Karpas-422 (cell line): Measurements from ENCODE around the gene MICAL3. TPM values are rescaled to one million over a fixed set of nuclear protein-coding genes. Genes with fewer than 3 reads are reported as not detected.

Source experiments
- DNase-seq: peaks from one replicate; pipeline ENCODE4 v3.0.0-alpha.2; 2015
- H2AFZ ChIP-seq: fragments of 200-600 bp; sonication (generic); 2 replicates; pipeline ENCODE4 v1.6.1; 2014; ENCODE audit warnings: antibody characterized with exemption, low read length, mixed read lengths
- H3K27ac ChIP-seq: fragments of 200-600 bp; sonication (generic); 2 replicates; pipeline ENCODE4 v1.5.1; 2014; ENCODE audit warnings: mild to moderate bottlenecking, low read length, moderate library complexity
- H3K27me3 ChIP-seq: fragments of 200-600 bp; sonication (generic); 2 replicates; pipeline ENCODE4 v1.6.1; 2014; ENCODE audit warnings: low read length, mixed read lengths
- H3K36me3 ChIP-seq: fragments of 200-600 bp; sonication (generic); 2 replicates; pipeline ENCODE4 v1.6.1; 2014; ENCODE audit warnings: low read length, mixed read lengths; ENCODE audit not compliant: insufficient read depth
- H3K4me1 ChIP-seq: fragments of 200-600 bp; sonication (generic); 2 replicates; pipeline ENCODE4 v1.6.1; 2014; ENCODE audit warnings: mild to moderate bottlenecking, low read length, mixed read lengths
- H3K4me2 ChIP-seq: fragments of 200-600 bp; sonication (generic); 2 replicates; pipeline ENCODE4 v1.6.1; 2014; ENCODE audit warnings: low read length, low read depth, mild to moderate bottlenecking; ENCODE audit not compliant: poor library complexity, severe bottlenecking
- H3K4me3 ChIP-seq: fragments of 200-600 bp; sonication (generic); 2 replicates; pipeline ENCODE4 v1.5.1; 2014; ENCODE audit warnings: mild to moderate bottlenecking, antibody characterized with exemption, low read length, mixed read lengths
- H3K79me2 ChIP-seq: fragments of 200-600 bp; sonication (generic); 2 replicates; pipeline ENCODE4 v1.6.1; 2014; ENCODE audit warnings: mild to moderate bottlenecking, low read length, mixed read lengths
- H3K9ac ChIP-seq: fragments of 200-600 bp; sonication (generic); 2 replicates; pipeline ENCODE4 v1.6.0; 2014; ENCODE audit warnings: low read length
- H3K9me2 ChIP-seq: fragments of 200-600 bp; sonication (generic), shearing (Covaris generic); replicated peaks from 2 replicates; pipeline ENCODE4 v1.6.0; 2014; ENCODE audit warnings: mild to moderate bottlenecking, low read length, moderate library complexity; ENCODE audit not compliant: insufficient read depth
- H3K9me3 ChIP-seq: fragments of 300-700, 200-600 bp; sonication (generic); 2 replicates; pipeline ENCODE4 v1.6.1; 2014; ENCODE audit warnings: low read length, mixed read lengths
- H4K20me1 ChIP-seq: fragments of 200-600 bp; sonication (generic); 2 replicates; pipeline ENCODE4 v1.6.1; 2014; ENCODE audit warnings: mild to moderate bottlenecking, antibody characterized with exemption, low read length, low read depth; ENCODE audit not compliant: insufficient read depth
- total RNA-seq: library from RNA; depleted of rRNA; stranded (reverse); fragments of >200 nt; shearing (Covaris generic); gene quantifications from 2 replicates; pipeline ENCODE4 v1.2.3, GENCODE V29; 2014; ENCODE audit warnings: low replicate concordance

MICAL3 gene
- total RNA-seq, 1 experiment from 2014 or later, result 54.9 TPM

- Histone ChIP-seq H2AFZ (no peak overlapping the region), H3K36me3 (no peaks in the 10 kb centered on the region), H3K4me2 (no peak overlapping the region), H3K4me1 (peaks cover 32% of the 10 kb centered on the region), H3K27ac (no peak overlapping the region), H3K9me3 (no peaks in the 10 kb centered on the region), H3K4me3 (no peak overlapping the region), H3K9ac (no peak overlapping the region), H3K27me3 (no peaks in the 10 kb centered on the region), H4K20me1 (peaks cover 33% of the 10 kb centered on the region), H3K9me2 (no peaks in the 10 kb centered on the region), H3K79me2 (peaks cover 93% of the 10 kb centered on the region)
- no peak for DNase-seq
Observed at GRCh38 chr22:17960695-17961445, 63.5 kb downstream of the MICAL3 start.

GRCh38 chr22:17960011-17960410 is 64.3 kb downstream of the MICAL3 start:
- no peak overlapping the region for H3K27ac ChIP-seq
- no peaks in the 10 kb centered on the region for H3K27me3 ChIP-seq
- H2AFZ ChIP-seq, result no peak overlapping the region
- peaks cover 23% of the 10 kb centered on the region for H3K4me1 ChIP-seq
- no peak overlapping the region for H3K4me3 ChIP-seq
- H3K9me2 ChIP-seq, result no peaks in the 10 kb centered on the region
- peaks cover 93% of the 10 kb centered on the region for H3K79me2 ChIP-seq
- H3K9ac ChIP-seq, result no peak overlapping the region
- no peaks in the 10 kb centered on the region for H3K9me3 ChIP-seq
- H3K36me3 ChIP-seq, result peaks cover 3% of the 10 kb centered on the region; the same call in 1 of the 2 replicates
- H3K4me2 ChIP-seq, result no peak overlapping the region
- no peak for DNase-seq
- peaks cover 36% of the 10 kb centered on the region for H4K20me1 ChIP-seq

DNA sequence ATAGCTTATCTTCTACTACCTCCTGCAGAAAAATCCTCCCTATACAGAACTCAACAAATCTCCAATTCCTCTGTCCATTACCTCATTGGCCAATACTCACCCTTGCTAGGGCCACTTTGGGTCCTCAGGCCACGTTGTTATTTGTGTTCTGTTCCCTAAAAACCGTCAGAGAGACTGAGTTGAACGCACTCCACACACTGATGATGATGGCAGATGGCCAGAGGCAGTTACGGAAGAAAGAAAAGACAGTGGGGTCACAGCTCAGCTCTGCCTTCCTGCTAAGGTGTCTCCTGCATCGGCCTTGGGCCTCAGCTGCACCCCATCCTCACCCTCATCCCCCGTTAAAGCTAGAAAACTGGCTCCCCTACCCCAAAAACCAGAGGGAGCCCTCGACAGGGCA is 66.2 kb downstream of the MICAL3 start:
- DNase-seq, result no peak
- no peak overlapping the region for H3K4me2 ChIP-seq
- no peak overlapping the region for H3K4me3 ChIP-seq
- no peaks in the 10 kb centered on the region for H3K27me3 ChIP-seq
- H3K36me3 ChIP-seq, result peaks cover 3% of the 10 kb centered on the region; the same call in 1 of the 2 replicates
- no peak overlapping the region for H2AFZ ChIP-seq
- H3K9me3 ChIP-seq, result no peaks in the 10 kb centered on the region
- peaks cover 5% of the 10 kb centered on the region for H3K4me1 ChIP-seq
- H3K79me2 ChIP-seq, result peaks cover 93% of the 10 kb centered on the region
- no peak overlapping the region for H3K27ac ChIP-seq
- no peak overlapping the region for H3K9ac ChIP-seq
- H3K9me2 ChIP-seq, result no peaks in the 10 kb centered on the region
- H4K20me1 ChIP-seq, result peaks cover 32% of the 10 kb centered on the region

GRCh38 chr22:17957693-17958092 is 66.7 kb downstream of the MICAL3 start:
- Histone ChIP-seq H3K4me2 (no peak overlapping the region), H3K9me3 (no peaks in the 10 kb centered on the region), H3K27ac (no peak overlapping the region), H3K9me2 (no peaks in the 10 kb centered on the region), H3K27me3 (no peaks in the 10 kb centered on the region), H2AFZ (no peak overlapping the region), H3K79me2 (peaks cover 93% of the 10 kb centered on the region), H3K4me3 (no peak overlapping the region), H4K20me1 (peaks cover 34% of the 10 kb centered on the region), H3K4me1 (no peaks in the 10 kb centered on the region; the same call in 1 of the 2 replicates), H3K36me3 (peaks cover 3% of the 10 kb centered on the region; the same call in 1 of the 2 replicates), H3K9ac (no peak overlapping the region)
- no peak for DNase-seq

GRCh38 chr22:17957204-17957603 is 67.2 kb downstream of the MICAL3 start:
- Histone ChIP-seq H3K27me3 (no peaks in the 10 kb centered on the region), H3K9ac (no peak overlapping the region), H4K20me1 (peaks cover 38% of the 10 kb centered on the region), H3K9me3 (no peaks in the 10 kb centered on the region), H3K36me3 (peaks cover 3% of the 10 kb centered on the region; the same call in 1 of the 2 replicates), H3K4me1 (0 out of 2 replicates have a peak, but pooled peaks cover 1% of the 10 kb centered on the region), H3K27ac (no peak overlapping the region), H3K9me2 (no peaks in the 10 kb centered on the region), H3K4me2 (no peak overlapping the region), H2AFZ (no peak overlapping the region), H3K4me3 (no peak overlapping the region), H3K79me2 (peaks cover 93% of the 10 kb centered on the region)
- no peak for DNase-seq

DNA sequence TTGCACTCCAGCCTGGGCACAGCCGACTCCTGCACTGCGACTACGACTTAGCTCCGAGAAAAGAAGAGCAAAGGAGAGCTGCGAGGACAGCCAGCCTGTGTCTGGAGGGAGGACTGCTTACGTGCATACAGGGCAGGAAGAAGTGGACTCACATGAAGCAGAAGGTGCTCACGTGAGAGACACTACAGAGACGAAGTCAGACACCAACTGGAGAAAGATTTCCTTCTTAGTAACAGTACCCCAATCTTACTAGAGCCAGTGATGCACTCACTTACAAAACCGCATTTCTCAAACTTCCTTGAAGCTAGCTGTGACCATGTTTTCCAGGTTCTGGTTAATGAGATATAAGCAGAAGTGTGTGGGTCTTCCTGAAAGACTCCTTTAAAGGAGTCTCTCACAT is 67.7 kb downstream of the MICAL3 start:
- H3K36me3 ChIP-seq, result peaks cover 3% of the 10 kb centered on the region; the same call in 1 of the 2 replicates
- H3K4me1 ChIP-seq, result 0 out of 2 replicates have a peak, but pooled peaks cover 5% of the 10 kb centered on the region
- DNase-seq, result no peak
- no peak overlapping the region for H3K27ac ChIP-seq
- peaks cover 38% of the 10 kb centered on the region for H4K20me1 ChIP-seq
- no peak overlapping the region for H3K4me3 ChIP-seq
- H3K9me2 ChIP-seq, result no peaks in the 10 kb centered on the region
- H3K4me2 ChIP-seq, result no peak overlapping the region
- H3K79me2 ChIP-seq, result peaks cover 93% of the 10 kb centered on the region
- no peaks in the 10 kb centered on the region for H3K27me3 ChIP-seq
- no peak overlapping the region for H3K9ac ChIP-seq
- H2AFZ ChIP-seq, result no peak overlapping the region
- no peaks in the 10 kb centered on the region for H3K9me3 ChIP-seq

DNA sequence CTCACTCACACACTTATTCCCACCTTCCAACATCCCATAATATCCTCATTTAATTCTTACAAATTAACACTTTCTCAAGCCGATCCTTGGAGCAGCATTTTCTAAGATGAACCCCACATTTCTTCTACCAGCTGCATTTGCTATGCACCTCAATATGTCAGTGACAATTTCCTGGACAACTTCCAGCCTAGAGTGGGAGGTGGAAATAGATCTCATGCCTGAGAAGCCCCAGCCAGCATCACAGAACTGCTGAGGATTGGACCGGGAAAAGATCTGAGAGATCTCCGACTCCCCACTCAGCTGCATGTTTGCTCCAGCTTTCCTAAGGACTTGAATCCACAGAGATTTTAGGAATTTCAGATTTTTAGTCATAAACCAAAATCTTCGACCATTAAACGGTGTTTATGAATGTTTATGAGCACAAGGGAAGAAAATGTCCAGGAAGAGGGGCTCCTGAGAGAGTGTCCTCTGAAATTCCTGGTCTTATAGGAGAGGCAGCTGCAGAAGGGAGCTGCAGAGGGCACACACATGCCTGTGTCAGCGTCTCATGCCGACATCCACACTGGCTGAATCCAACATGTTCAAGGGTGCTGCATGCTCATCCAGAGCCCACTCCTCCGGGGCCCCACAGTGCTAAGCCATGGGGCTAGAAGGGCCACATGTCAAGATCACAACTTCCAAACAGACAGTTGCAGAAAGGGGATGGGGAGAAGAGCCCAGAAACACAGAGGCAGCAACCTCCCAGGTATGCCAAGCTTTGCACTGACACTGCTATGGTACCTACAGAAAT is 68.6 kb downstream of the MICAL3 start:
- no peak overlapping the region for H3K4me3 ChIP-seq
- H3K79me2 ChIP-seq, result peaks cover 93% of the 10 kb centered on the region
- peaks cover 41% of the 10 kb centered on the region for H4K20me1 ChIP-seq
- H3K4me1 ChIP-seq, result peaks cover 8% of the 10 kb centered on the region
- no peaks in the 10 kb centered on the region for H3K9me3 ChIP-seq
- H3K4me2 ChIP-seq, result no peak overlapping the region
- H3K27me3 ChIP-seq, result no peaks in the 10 kb centered on the region
- H3K27ac ChIP-seq, result no peak overlapping the region
- H3K9me2 ChIP-seq, result no peaks in the 10 kb centered on the region
- no peak for DNase-seq
- no peak overlapping the region for H3K9ac ChIP-seq
- H2AFZ ChIP-seq, result no peak overlapping the region
- peaks cover 3% of the 10 kb centered on the region; the same call in 1 of the 2 replicates for H3K36me3 ChIP-seq
